GM21423 (cell line): ENCODE measurements around the gene MED15.

Experiments
- ATAC-seq: cut with Tn5 transposase; IDR thresholded peaks from one replicate; pipeline ENCODE4 v1.9.1; 2021; ENCODE audit warnings: mild to moderate bottlenecking, moderate library complexity; ENCODE audit not compliant: unreplicated experiment

Gene MED15

GRCh38 chr22:20550851-20551744, 43.7 kb downstream of the MED15 start:
- no peak for ATAC-seq

DNA sequence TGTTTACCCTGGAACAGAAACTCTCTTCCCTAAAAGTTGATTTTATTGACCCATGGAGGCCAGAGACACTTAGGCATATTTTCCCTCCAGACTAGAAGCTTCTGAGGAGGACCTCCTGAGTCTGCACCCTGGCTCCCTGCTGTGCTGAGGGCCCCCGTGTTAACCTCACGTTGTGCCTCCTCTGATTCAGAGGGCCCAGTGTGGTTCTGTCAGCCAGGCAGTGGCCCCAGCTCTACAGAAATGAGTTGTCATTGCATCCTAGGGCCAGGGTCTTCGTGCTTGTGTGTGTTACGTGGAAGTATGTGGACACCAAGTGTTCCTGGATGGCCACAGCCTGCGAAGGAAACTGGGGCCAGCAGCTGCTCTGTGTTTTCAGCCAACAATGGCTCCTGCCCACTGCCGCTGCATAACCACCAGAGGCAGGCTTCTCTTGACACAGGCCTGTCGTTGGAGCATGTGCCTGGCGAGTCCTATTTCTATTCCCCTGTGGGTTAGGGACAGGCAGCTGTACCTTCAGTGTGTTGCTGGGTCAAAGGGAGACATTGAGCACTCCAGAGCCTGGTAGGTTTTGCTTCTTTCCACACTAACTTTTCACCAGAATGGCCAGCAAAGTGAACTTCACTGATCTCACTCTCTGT, 44.5 kb downstream of the MED15 start:
- ATAC-seq = no peak

DNA sequence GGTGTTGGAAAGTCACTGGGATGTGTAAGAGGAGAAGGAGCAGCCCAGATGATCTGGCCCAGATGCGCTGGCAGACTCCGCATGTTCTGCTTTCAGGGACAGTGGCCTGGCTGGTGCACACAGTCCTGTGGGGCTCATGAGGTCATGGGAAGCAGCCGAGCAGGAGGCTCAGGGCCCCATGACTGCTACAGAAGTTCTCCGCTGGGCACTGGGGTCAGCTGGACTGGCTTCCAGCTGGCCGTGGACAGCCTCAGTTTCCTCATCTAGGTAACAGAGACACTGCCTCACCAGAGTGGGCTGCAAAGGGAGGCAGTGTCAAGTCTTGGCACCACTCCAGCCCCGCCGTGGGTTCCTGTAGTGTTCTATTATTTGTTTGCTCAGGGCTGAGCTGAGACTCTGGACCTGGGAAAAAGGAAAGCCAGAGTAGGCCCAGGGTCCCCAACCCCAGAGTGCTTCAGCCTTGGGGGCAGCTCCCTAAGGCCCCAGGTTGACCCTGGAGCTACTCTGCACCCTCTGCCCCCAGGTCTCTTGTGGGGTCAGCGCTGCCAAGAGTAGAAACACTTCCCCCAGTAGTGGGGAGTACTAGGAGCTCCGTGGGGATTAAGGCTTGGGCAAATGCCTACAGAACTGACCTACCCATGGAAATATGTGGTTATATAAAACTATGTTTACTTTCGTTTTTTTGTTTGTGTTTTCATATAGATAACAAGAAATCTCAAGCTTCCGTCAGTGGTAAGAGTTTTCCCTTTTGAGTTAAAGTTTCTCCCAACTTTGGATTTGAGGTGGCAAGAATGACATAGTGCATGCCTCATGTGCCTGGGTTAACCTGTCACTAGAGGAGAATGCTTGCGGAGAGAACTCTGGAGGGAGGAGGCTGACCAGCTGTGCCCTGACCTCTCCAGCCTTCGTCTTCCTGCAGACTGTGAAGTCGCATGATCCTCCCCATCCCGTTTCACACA, 45.3 kb downstream of the MED15 start:
- no peak for ATAC-seq

DNA sequence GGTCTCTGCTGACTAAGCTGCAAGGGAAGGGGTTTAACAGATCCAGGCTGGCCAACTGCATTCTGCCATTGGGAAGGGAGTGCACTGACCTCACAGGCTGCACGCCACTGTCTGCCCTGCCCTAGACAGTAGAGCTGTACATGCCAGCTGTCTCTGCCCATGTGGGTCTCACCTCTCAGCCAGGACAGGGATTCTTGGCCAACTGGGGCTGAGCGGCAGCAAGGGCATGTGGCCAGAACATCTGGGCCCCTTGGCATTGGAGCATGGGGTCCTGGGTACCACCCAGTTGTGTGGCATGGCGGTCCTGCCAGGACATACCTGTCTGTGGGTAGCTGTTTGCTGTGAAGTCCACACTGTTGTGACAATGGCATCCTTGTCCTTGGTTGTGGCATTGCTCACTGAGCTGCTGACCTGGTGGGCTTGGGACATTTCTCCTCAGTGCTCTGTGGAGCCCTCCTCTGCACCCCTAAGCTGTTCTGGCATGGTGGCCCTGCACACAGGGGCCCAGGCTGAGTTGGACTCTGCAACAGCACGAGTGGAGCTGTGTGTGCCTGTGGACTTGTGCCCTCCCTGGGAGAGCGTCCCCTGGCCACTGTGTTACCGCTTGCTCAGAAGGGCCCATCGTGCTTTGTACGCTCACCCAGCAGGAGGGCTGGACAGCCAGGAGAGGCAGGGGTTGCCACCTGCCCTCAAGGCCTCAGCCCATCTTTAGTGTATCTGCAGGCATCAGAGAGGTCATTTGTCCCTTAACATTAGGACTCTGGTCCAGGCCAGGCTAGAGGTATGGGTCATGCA, 46.7 kb downstream of the MED15 start:
- no peak for ATAC-seq

- ATAC-seq = no peak
These were observed 47.4 kb downstream of the MED15 start for GRCh38 chr22:20554824-20555223.

DNA sequence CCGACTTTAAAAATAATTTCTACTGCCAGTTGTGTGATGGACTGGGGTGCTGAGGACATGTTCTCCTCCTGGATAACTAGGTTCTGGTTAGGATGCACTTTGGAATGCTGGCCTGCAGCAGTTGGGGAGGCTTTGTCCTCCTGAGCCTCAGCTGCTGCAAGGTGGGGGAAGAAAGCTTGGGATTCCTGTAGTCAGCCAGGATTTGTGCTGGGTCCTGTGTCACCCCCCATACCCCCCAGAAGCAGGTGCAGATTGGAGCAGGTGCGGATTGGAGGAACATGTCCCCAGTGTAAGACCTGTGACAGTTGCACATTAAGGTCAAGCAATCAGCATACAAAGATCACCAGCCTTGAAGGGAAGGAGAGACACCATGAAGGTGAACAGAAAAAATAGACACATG, 51.1 kb downstream of the MED15 start:
- no peak for ATAC-seq

DNA sequence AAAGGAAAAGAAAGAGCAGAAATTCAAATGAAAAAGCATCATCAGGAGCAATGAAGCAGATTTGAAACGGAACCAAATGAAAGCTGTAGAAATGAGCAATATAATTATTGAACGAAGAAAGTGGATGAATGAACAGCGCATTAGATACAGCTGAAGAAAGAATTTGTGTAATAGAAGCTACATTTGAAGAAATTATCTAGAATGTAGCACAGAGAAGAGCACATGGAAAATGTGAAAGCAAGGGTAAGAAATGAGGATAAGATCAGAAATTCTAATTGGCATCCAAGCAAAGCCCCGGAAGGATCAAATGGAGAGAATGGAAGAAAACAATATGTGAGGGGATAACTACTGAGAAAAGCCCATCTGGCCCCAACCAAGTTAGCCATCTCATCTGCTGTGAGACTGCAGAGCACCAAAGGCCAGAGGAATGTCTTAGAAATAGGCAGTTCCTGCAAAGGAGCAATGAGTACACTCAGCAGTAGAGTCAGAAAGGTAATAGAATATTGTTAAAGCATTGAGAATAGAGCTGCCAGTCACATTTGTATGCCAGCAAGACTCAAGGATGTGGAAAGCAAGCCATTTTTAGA, 51.9 kb downstream of the MED15 start:
- ATAC-seq = no peak

- ATAC-seq = no peak
These were observed 53.3 kb downstream of the MED15 start for GRCh38 chr22:20560716-20561115.

DNA sequence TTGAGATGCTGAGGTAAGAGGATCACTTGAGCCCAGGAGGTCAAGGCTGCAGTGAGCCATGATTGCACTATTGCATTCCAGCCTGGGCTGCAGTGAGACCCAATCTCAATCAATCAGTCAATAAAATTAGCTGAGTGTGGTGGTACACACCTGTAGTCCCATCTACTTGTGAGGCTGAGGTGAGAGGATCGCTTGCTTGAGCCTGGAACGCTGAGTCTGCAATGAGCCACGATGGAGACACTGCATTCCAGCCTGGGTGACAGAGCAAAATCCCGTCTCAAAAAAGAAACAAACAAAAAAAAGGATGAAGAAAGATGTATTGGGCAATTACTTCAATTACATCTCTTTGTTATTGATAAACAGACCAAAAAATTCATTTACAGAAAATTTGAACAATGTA, 54.5 kb downstream of the MED15 start:
- ATAC-seq = no peak

GRCh38 chr22:20562607-20563465, 55.4 kb downstream of the MED15 start:
- ATAC-seq = no peak

- ATAC-seq = no peak
These were observed 56.1 kb downstream of the MED15 start for GRCh38 chr22:20563466-20563906.

GRCh38 chr22:20563941-20564371, 56.5 kb downstream of the MED15 start:
- no peak for ATAC-seq

DNA sequence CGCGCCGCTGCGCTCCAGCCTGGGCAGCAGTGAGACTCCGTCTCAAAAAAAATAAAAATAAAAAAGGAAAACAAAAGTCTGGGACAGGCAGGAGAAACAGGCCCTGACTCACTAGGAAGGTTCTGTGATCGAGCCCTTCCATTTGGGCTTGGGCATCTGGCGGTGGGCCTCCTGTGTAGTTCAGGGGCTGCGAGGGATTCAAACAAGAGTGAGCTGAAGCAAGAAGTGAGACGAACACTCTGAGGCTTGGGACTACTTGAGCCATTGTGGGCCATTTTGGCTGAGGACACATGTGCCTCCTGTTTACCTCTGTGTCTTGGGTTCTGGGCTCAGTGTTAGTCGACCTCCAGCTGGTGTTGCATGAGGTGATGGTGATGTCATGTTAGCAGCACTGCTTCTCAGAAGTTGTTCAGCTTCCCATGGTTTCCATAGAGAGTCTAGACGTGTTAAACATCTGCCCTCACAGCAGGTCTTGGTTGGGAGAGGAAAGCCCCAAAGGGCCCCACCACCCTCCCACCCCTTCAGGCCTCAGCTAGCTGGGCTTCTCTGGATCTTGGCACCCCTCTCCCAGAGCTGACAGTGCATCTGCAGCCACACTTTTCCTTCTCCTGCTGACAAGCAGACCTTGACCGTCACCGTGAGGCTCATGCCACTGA, 57.8 kb downstream of the MED15 start:
- ATAC-seq = no peak

- ATAC-seq = no peak
These were observed 58.4 kb downstream of the MED15 start for GRCh38 chr22:20565761-20566160.

DNA sequence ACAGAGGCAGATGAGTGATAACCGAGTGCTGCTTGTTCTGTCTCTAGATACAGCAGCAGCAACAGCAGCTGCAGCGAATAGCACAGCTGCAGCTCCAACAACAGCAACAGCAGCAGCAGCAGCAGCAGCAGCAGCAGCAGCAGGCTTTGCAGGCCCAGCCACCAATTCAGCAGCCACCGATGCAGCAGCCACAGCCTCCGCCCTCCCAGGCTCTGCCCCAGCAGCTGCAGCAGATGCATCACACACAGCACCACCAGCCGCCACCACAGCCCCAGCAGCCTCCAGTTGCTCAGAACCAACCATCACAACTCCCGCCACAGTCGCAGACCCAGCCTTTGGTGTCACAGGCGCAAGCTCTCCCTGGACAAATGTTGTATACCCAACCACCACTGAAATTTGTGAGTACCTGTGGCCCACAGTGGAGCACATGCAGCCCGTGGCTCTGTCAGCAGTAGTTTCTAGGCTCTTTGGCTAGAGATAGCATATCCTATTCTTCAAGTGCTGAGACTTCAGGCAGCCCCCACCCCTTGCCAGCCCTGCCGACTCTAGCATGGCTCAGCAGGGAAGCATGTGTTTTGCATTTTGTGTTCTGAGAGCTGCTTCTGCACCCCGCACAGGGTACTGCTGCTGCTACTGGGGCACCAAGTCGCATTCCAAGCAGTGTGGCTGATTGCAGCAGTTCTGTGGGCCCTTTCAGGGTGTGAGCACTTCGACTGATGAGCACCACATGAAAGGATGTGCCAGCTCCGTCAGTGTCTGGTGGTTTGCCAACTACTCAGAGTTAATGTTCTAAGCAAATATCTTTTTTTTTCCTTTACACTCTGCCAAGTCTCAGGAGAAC, 59.2 kb downstream of the MED15 start:
- no peak for ATAC-seq

DNA sequence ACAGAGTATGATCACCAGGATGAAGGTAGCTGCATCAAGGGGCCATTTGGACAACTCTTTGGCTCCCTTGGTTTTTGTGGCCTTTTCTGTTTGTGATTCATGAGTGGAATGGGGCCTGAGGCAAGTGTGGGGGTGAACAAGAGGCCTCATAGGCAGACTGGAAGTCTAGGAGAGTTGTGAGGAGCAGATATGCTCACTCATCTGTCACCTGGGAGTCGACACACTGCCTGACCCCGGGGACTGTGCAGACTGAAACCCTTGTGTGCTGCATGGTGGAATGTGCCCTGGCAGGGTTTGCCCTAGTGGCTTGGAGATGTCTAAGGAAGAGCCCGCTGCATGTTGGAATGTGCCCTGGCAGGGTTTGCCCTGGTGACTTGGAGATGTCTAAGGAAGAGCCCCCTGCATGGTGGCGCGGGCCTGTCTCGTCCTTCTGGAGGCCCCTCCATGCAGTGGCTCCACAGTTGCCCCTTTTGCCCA, 60.0 kb downstream of the MED15 start:
- no peak for ATAC-seq

DNA sequence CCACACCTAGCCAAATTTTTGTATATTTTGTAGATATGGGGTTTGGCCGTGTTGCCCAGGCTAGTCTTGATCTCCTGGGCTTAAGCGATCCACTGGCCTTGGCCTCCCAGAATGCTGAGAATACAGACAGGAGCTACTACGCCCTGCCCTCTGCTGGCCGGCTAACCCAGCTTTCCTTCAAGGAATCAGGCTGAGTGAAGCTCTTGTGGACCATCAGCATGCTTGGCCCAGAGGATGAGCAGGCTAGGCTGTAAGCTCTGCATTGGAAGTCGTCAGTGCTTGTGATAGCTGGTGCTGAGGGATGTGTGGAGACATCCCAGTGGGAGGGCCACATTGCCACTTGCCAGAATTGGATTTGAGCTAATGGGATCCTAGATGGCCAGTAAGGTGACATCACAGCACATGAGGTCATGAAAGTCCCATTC, 60.6 kb downstream of the MED15 start:
- no peak for ATAC-seq
